Glutamatergic neuron (in vitro differentiated cells): ENCODE data around the gene GPC2. TPM values are rescaled to one million over a fixed set of nuclear protein-coding genes. Genes with fewer than 3 reads are reported as not detected.
"Not testable (repeated sequence)": the region's sequence is repeated elsewhere in the genome, so short reads cannot be mapped to it uniquely, and the experiment has no call there.

ENCODE experiments used
- DNase-seq: peaks from one replicate; pipeline ENCODE4 v3.0.0; 2022
- H3K27ac Mint-ChIP-seq: one replicate; pipeline ENCODE4 v1.8.0; 2020; ENCODE audit warnings: mild to moderate bottlenecking, mixed read lengths, inconsistent platforms; ENCODE audit not compliant: unreplicated experiment
- H3K27me3 Mint-ChIP-seq: one replicate; pipeline ENCODE4 v1.8.0; 2020; ENCODE audit warnings: mild to moderate bottlenecking, moderate library complexity, mixed read lengths, inconsistent platforms; ENCODE audit not compliant: unreplicated experiment
- H3K36me3 Mint-ChIP-seq: one replicate; pipeline ENCODE4 v1.8.0; 2020; ENCODE audit warnings: mild to moderate bottlenecking, mixed read lengths, inconsistent platforms; ENCODE audit not compliant: unreplicated experiment
- H3K4me1 Mint-ChIP-seq: one replicate; pipeline ENCODE4 v1.8.0; 2020; ENCODE audit warnings: mild to moderate bottlenecking, low read depth, mixed read lengths, inconsistent platforms; ENCODE audit not compliant: unreplicated experiment
- H3K4me3 Mint-ChIP-seq: one replicate; pipeline ENCODE4 v1.8.0; 2020; ENCODE audit warnings: mild to moderate bottlenecking, mixed read lengths, inconsistent platforms; ENCODE audit not compliant: unreplicated experiment
- H3K9me3 Mint-ChIP-seq: one replicate; pipeline ENCODE4 v1.8.0; 2020; ENCODE audit warnings: mild to moderate bottlenecking, moderate library complexity, mixed read lengths, inconsistent platforms; ENCODE audit not compliant: unreplicated experiment
- CTCF ChIP-seq: fragments of 200-600 bp; sonication (generic); IDR thresholded peaks from one replicate; pipeline ENCODE4 v1.5.0; 2021; ENCODE audit not compliant: partially characterized antibody, unreplicated experiment
- total RNA-seq: library from RNA; stranded (reverse); fragmentation: NEBNext Ultra II Directional; extraction: Animal tissue kit (Norgen Biotek cat#: 25700); gene quantifications from one replicate; pipeline ENCODE4 v1.2.1, GENCODE V29; 2021; ENCODE audit not compliant: unreplicated experiment

Gene GPC2
- total RNA-seq, 1 donor from 2014 or later, result 530 TPM

- peak overlapping the region; percentile 56 for H3K27ac Mint-ChIP-seq
- H3K27me3 Mint-ChIP-seq, result peaks cover 8% of the 10 kb centered on the region
- H3K9me3 Mint-ChIP-seq, result peaks cover 7% of the 10 kb centered on the region
- H3K36me3 Mint-ChIP-seq, result no peaks in the 10 kb centered on the region
- DNase-seq, result no peak
- no peaks in the 10 kb centered on the region for H3K4me1 Mint-ChIP-seq
- no peak overlapping the region for H3K4me3 Mint-ChIP-seq
- no peak for TF ChIP-seq CTCF
Measured at GRCh38 chr7:100198266-100198665, 21.1 kb upstream of the GPC2 start.

DNA sequence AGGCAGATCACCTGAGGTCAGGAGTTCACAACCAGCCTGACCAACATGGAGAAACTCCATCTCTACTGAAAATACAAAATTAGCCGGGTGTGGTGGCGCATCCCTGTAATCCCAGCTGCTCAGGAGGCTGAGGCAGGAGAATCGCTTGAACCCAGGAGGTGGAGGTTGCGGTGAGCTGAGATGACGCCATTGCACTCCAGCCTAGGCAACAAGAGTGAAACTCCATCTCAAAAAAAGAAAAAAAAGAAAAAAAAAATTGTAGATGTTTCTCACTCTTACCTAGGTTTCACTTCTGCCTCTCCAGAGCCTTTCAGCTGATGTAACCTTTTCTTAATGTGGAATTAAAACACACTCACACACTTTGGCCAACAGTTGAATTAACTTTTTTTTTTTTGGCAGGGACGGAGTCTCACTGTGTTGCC, 18.7 kb upstream of the GPC2 start:
- not testable (repeated sequence) for H3K36me3 Mint-ChIP-seq, H3K27ac Mint-ChIP-seq, DNase-seq, H3K27me3 Mint-ChIP-seq, H3K4me3 Mint-ChIP-seq, H3K4me1 Mint-ChIP-seq, H3K9me3 Mint-ChIP-seq

- Mint-ChIP-seq H3K27me3 (peaks cover 4% of the 10 kb centered on the region), H3K27ac (no peak overlapping the region), H3K9me3 (peaks cover 5% of the 10 kb centered on the region), H3K4me1 (no peaks in the 10 kb centered on the region), H3K36me3 (no peaks in the 10 kb centered on the region), H3K4me3 (no peak overlapping the region)
- TF ChIP-seq CTCF, result no peak
- DNase-seq, result no peak
Measured at GRCh38 chr7:100195222-100195621, 18.0 kb upstream of the GPC2 start.

DNA sequence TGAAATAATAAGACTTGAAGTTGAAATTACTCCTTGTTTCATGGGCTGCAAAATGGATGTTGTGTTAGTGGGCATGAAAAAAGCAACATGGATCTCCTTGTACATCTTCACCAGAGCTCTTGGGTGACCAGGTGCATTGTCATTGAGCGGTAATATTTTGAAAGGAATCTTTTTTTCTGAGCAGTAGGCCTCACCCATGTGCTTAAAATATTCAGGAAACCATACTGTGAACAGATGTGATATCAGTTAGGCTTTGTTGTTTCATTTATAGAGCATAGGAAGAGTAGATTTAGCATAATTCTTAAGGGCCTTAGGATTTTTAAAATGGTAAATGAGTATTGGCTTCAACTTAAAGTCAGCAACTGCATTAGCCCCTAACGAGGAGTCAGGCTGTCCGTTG, 15.8 kb upstream of the GPC2 start:
- H3K9me3 Mint-ChIP-seq, result peaks cover 1% of the 10 kb centered on the region
- H3K27me3 Mint-ChIP-seq, result no peaks in the 10 kb centered on the region
- no peak for DNase-seq
- TF ChIP-seq CTCF, result no peak
- H3K27ac Mint-ChIP-seq, result no peak overlapping the region
- no peaks in the 10 kb centered on the region for H3K4me1 Mint-ChIP-seq
- H3K4me3 Mint-ChIP-seq, result no peak overlapping the region
- peaks cover 4% of the 10 kb centered on the region for H3K36me3 Mint-ChIP-seq

DNA sequence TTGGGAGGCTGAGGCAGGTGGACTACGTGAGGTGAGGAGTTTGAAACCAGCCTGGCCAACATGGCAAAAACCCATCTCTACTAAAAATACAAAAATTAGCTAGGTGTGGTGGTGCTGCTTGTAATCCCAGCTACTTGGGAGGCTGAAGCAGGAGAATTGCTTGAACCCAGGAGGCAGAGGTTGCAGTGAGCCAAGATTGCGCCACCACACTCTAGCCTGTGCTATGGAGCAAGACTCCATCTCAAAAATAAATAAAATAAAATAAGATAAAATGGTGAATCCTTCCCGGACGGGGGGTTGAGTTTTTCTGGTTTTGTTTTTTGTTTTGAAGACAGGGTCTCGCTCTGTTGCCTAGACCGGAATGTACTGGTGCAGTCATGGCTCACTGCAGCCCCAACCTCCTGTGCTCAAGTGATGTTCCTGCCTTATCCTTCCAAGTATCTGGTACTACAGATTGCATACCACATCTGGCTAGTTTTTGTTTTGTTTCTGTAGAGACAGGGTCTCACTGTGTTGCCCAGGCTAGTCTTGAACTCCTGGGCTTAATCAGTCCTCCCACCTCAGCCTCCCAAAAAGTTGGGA, 15.2 kb upstream of the GPC2 start:
- not testable (repeated sequence) for H3K4me1 Mint-ChIP-seq, H3K27me3 Mint-ChIP-seq, H3K27ac Mint-ChIP-seq, DNase-seq, H3K9me3 Mint-ChIP-seq, H3K36me3 Mint-ChIP-seq, H3K4me3 Mint-ChIP-seq

GRCh38 chr7:100191775-100192174, 14.6 kb upstream of the GPC2 start:
- no peak for DNase-seq
- peaks cover 4% of the 10 kb centered on the region for H3K36me3 Mint-ChIP-seq
- peaks cover 1% of the 10 kb centered on the region for H3K9me3 Mint-ChIP-seq
- no peak overlapping the region for H3K4me3 Mint-ChIP-seq
- no peaks in the 10 kb centered on the region for H3K27me3 Mint-ChIP-seq
- TF ChIP-seq CTCF, result no peak
- no peak overlapping the region for H3K27ac Mint-ChIP-seq
- no peaks in the 10 kb centered on the region for H3K4me1 Mint-ChIP-seq
